Liver (tissue), 9 donors: ENCODE data around the gene LRRK1. TPM values are rescaled to one million over a fixed set of nuclear protein-coding genes. Genes with fewer than 3 reads are reported as not detected.

Experiments used
- DNase-seq: peaks from one replicate; pipeline ENCODE4 v3.0.0-alpha.2; 2017; ENCODE audit warnings: low spot score
- H3K27ac ChIP-seq, 2 donors: one replicate each; pipeline ENCODE4 v1.7.0; 2013; ENCODE audit warnings: inconsistent platforms in 2 of 2, low read length in 2 of 2, control low read depth in 1 of 2, low read depth in 1 of 2, mild to moderate bottlenecking in 1 of 2
- H3K27me3 ChIP-seq, 4 donors: one replicate each; pipeline versions ENCODE4 v1.6.1 to v1.7.0; 2013; ENCODE audit warnings: low read length in 3 of 4, inconsistent platforms in 1 of 4, mild to moderate bottlenecking in 1 of 4, moderate library complexity in 1 of 4; ENCODE audit not compliant: control insufficient read depth in 4 of 4, insufficient read depth in 4 of 4
- H3K36me3 ChIP-seq, 4 donors: one replicate each; pipeline versions ENCODE4 v1.6.1 to v1.7.0; 2013; ENCODE audit warnings: low read length in 3 of 4, mild to moderate bottlenecking in 3 of 4, low read depth in 1 of 4, moderate library complexity in 1 of 4; ENCODE audit not compliant: control insufficient read depth in 4 of 4, insufficient read depth in 3 of 4
- H3K4me1 ChIP-seq, 4 donors: one replicate each; pipeline versions ENCODE4 v1.6.1 to v1.7.0; 2013; ENCODE audit warnings: low read length in 3 of 4, mild to moderate bottlenecking in 3 of 4, moderate library complexity in 1 of 4; ENCODE audit not compliant: control insufficient read depth in 4 of 4, insufficient read depth in 4 of 4
- H3K4me3 ChIP-seq, 3 donors: one replicate each; pipeline versions ENCODE4 v1.6.1 to v1.7.0; 2013; ENCODE audit warnings: low read length in 3 of 3, control low read depth in 1 of 3, low read depth in 1 of 3, mild to moderate bottlenecking in 1 of 3
- H3K9ac ChIP-seq, 2 donors: one replicate each; pipeline ENCODE4 v1.7.0; 2013; ENCODE audit warnings: low read length in 2 of 2, mild to moderate bottlenecking in 2 of 2, moderate library complexity in 2 of 2, control low read depth in 1 of 2, low read depth in 1 of 2
- H3K9me3 ChIP-seq, 4 donors: one replicate each; pipeline versions ENCODE4 v1.6.1 to v1.7.0; 2013; ENCODE audit warnings: low read length in 3 of 4; ENCODE audit not compliant: control insufficient read depth in 4 of 4
- CTCF ChIP-seq: fragments of 150-350 bp; IDR thresholded peaks from 2 replicates; pipeline ENCODE4 v1.5.1; 2017; ENCODE audit warnings: improper control_type of control experiment, low read depth, low read length; ENCODE audit not compliant: missing input control
- FOXA2 ChIP-seq: IDR thresholded peaks from 2 replicates; pipeline ENCODE4 v1.6.1; 2016; ENCODE audit warnings: antibody characterized with exemption
- GABPA ChIP-seq, 2 donors: IDR thresholded peaks in 1 of 2; conservative IDR thresholded peaks in 1 of 2; 2 replicates each; pipeline ENCODE4 v1.6.1; 2016; ENCODE audit warnings: antibody characterized with exemption in 2 of 2, mild to moderate bottlenecking in 1 of 2, moderate library complexity in 1 of 2
- HNF4G ChIP-seq: IDR thresholded peaks from 2 replicates; pipeline ENCODE4 v1.6.1; 2016; ENCODE audit warnings: antibody characterized with exemption
- NR2F2 ChIP-seq: IDR thresholded peaks from 2 replicates; pipeline ENCODE4 v1.6.1; 2016; ENCODE audit warnings: antibody characterized with exemption
- RAD21 ChIP-seq, 2 donors: IDR thresholded peaks; 2 replicates each; pipeline ENCODE4 v1.6.1; 2016; ENCODE audit warnings: antibody characterized with exemption in 2 of 2, mild to moderate bottlenecking in 2 of 2
- RXRA ChIP-seq, 2 donors: IDR thresholded peaks; 2 replicates each; pipeline ENCODE4 v1.6.1; 2017 to 2018; ENCODE audit warnings: antibody characterized with exemption in 2 of 2, mild to moderate bottlenecking in 1 of 2
- SP1 ChIP-seq: IDR thresholded peaks from 2 replicates; pipeline ENCODE4 v1.6.1; 2018; ENCODE audit warnings: antibody characterized with exemption, mild to moderate bottlenecking
- TAF1 ChIP-seq: conservative IDR thresholded peaks from 2 replicates; pipeline ENCODE4 v1.6.1; 2016; ENCODE audit warnings: antibody characterized with exemption, mild to moderate bottlenecking
- YY1 ChIP-seq: IDR thresholded peaks from 2 replicates; pipeline ENCODE4 v1.6.1; 2016; ENCODE audit warnings: antibody characterized with exemption, mild to moderate bottlenecking
- WGBS: extraction: QIAGEN DNeasy Blood & Tissue Kit; methylation state at CpG from one replicate; pipeline ENCODE4 v1.1.7; 2013; 5-methylcytosine and 5-hydroxymethylcytosine counted together
- polyA plus RNA-seq, 2 donors: library from polyadenylated mRNA; stranded (reverse) in 1 of 2; unstranded in 1 of 2; fragments of 200-250 nt in 1 of 2; fragments of >200 nt in 1 of 2; fragmentation: Nextera tagmentation in 1 of 2; extraction: Ambion mirVana in 1 of 2; gene quantifications; one replicate each; pipeline versions ENCODE4 v1.2.1 to v1.2.3, GENCODE V29; 2013 to 2015
- total RNA-seq, 2 donors: library from RNA; depleted of rRNA; stranded (reverse); fragments of >200 nt; gene quantifications; one replicate each; pipeline ENCODE4 v1.2.3, GENCODE V29; 2014
- TF ChIP-seq, protein P1 (sequence below): IDR thresholded peaks from 2 replicates; pipeline ENCODE4 v1.6.1; 2016; ENCODE audit warnings: antibody characterized with exemption, mild to moderate bottlenecking
- TF ChIP-seq, protein P2 (sequence below): IDR thresholded peaks from 2 replicates; pipeline ENCODE4 v1.6.1; 2016; ENCODE audit warnings: antibody characterized with exemption
- donor health status: healthy.
- donor health status: healthy.
- donor health status: healthy.
- donor health status: healthy.
- donor health status: healthy.

Gene LRRK1
- total and polyA plus RNA-seq, 4 donors, result 1.2 to 4.4 (median 2.7) TPM

DNA sequence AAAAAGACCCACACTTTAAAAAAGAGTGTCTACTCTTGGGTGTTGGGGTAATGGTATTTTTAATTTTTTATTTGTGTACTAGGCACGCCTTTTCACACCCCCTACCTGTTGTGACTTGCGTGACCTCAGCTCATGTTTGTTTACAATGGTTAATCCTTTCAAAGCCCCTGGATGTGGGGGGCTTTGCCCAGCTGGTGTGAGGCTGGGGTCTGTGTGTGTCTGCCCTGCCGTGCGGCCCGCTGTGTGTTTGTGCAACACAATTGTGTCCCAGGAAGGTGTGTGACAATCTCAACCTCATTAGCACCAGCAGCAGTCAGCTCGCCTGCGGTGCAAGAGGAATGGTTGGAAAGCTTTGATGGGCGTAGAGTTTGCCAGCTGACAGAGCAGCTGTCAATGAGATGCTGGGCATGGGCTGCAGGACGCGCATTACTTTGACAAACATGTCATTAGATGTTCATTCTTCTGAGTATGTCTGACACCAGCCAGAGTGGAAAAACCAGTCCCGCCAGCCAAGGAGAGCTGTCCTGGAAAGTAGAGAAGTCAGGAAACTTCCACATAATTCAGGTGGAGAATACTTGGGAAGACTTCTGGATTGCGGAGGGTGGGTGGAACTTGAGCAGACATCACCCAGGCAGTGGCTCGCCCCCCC, 9.6 kb downstream of the LRRK1 start:
- no peak overlapping the region for H3K4me3 ChIP-seq
- H3K27me3 ChIP-seq, result no peaks in the 10 kb centered on the region
- no peak for DNase-seq
- 67% methylated on average over 13 of the region's 13 CpGs for WGBS
- H3K4me1 ChIP-seq, result no peaks in the 10 kb centered on the region
- no peak overlapping the region for H3K9ac ChIP-seq
- no peak for TF ChIP-seq NR2F2
- no peak for TF ChIP-seq FOXA2
- TF ChIP-seq RAD21 (IDR thresholded peaks at IDR 0.05), result no peak
- TF ChIP-seq GABPA (IDR thresholded peaks at IDR 0.05 in 1 of 2, conservative IDR thresholded peaks at IDR 0.05 in 1 of 2), result no peak
- TF ChIP-seq RXRA (IDR thresholded peaks at IDR 0.05), result no peak
- TF ChIP-seq SP1, result no peak
- TF ChIP-seq, protein P1, sequence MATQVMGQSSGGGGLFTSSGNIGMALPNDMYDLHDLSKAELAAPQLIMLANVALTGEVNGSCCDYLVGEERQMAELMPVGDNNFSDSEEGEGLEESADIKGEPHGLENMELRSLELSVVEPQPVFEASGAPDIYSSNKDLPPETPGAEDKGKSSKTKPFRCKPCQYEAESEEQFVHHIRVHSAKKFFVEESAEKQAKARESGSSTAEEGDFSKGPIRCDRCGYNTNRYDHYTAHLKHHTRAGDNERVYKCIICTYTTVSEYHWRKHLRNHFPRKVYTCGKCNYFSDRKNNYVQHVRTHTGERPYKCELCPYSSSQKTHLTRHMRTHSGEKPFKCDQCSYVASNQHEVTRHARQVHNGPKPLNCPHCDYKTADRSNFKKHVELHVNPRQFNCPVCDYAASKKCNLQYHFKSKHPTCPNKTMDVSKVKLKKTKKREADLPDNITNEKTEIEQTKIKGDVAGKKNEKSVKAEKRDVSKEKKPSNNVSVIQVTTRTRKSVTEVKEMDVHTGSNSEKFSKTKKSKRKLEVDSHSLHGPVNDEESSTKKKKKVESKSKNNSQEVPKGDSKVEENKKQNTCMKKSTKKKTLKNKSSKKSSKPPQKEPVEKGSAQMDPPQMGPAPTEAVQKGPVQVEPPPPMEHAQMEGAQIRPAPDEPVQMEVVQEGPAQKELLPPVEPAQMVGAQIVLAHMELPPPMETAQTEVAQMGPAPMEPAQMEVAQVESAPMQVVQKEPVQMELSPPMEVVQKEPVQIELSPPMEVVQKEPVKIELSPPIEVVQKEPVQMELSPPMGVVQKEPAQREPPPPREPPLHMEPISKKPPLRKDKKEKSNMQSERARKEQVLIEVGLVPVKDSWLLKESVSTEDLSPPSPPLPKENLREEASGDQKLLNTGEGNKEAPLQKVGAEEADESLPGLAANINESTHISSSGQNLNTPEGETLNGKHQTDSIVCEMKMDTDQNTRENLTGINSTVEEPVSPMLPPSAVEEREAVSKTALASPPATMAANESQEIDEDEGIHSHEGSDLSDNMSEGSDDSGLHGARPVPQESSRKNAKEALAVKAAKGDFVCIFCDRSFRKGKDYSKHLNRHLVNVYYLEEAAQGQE, result no peak
- TF ChIP-seq, protein P2, sequence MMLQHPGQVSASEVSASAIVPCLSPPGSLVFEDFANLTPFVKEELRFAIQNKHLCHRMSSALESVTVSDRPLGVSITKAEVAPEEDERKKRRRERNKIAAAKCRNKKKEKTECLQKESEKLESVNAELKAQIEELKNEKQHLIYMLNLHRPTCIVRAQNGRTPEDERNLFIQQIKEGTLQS, result no peak
- no peaks in the 10 kb centered on the region for H3K36me3 ChIP-seq
- H3K9me3 ChIP-seq, result no peaks in the 10 kb centered on the region
- H3K27ac ChIP-seq, result no peak overlapping the region

- H3K9me3 ChIP-seq, result no peaks in the 10 kb centered on the region
- no peak overlapping the region for H3K4me3 ChIP-seq
- no peaks in the 10 kb centered on the region for H3K27me3 ChIP-seq
- no peak overlapping the region for H3K27ac ChIP-seq
- no peaks in the 10 kb centered on the region for H3K36me3 ChIP-seq
- no peak overlapping the region for H3K9ac ChIP-seq
- no peaks in the 10 kb centered on the region for H3K4me1 ChIP-seq
- DNase-seq, result no peak
- WGBS, result 41% methylated on average over 6 of the region's 6 CpGs
- TF ChIP-seq RXRA (IDR thresholded peaks at IDR 0.05) (no peak), YY1 (no peak), HNF4G (no peak)
- TF ChIP-seq, protein P2, result no peak
Measured at GRCh38 chr15:100929641-100930042, 10.5 kb downstream of the LRRK1 start.

DNA sequence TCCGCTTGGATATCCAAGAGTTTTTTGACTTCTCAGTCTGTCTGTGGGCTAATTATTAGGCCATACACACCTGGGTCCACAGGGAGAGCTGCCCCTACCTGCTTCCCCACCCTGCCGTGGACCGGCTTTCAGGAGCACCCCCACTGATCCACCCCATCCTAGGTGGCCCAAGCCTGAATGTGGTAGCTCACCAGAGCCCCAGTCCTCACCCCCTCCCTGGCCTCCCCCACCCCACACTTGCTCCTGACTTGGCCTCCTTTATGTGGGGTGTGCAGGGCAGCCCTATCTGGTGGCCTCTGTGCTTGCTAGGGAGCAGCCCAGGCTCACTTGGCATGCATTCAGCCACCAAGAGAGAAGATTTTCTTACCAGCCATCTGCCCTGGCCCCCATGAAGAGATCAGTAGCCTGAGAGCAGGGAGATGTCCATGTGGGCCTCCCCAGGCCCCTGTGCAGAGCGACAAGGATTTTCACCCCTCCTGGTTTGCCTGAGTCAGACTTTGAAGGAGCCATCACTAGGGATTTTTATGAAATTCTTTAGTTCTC, 11.2 kb downstream of the LRRK1 start:
- no peaks in the 10 kb centered on the region for H3K4me1 ChIP-seq
- TF ChIP-seq RAD21 (IDR thresholded peaks at IDR 0.05) (no peak), TAF1 (no peak), GABPA (IDR thresholded peaks at IDR 0.05 in 1 of 2, conservative IDR thresholded peaks at IDR 0.05 in 1 of 2) (no peak), RXRA (IDR thresholded peaks at IDR 0.05) (no peak), CTCF (no peak)
- 95% methylated on average over 4 of the region's 4 CpGs for WGBS

More for the DNA sequence above, 11.2 kb downstream of the LRRK1 start:
- Histone ChIP-seq H3K27ac (no peak overlapping the region), H3K9me3 (no peaks in the 10 kb centered on the region), H3K9ac (no peak overlapping the region), H3K4me3 (no peak overlapping the region), H3K36me3 (no peaks in the 10 kb centered on the region), H3K27me3 (no peaks in the 10 kb centered on the region)
- DNase-seq, result no peak
